NCI-H526 treated with DMSO at 0.1 percent for 48 hours (cell line): Measurements from ENCODE around the gene GGNBP2.
A peak's percentile ranks its signal among the peaks of the same experiment; 100 is the strongest.
"Not testable (repeated sequence)": the region's sequence is repeated elsewhere in the genome, so short reads cannot be mapped to it uniquely, and the experiment has no call there.

Source experiments
- DNase-seq: peaks from one replicate; lab custom pipeline; 2025; lab: John Stamatoyannopoulos, UW

Gene GGNBP2

GRCh38 chr17:36602924-36603384 lies 58.2 kb downstream of the GGNBP2 start:
- peak; percentile 73 for DNase-seq

GRCh38 chr17:36605028-36605427 lies 60.3 kb downstream of the GGNBP2 start:
- not testable (repeated sequence) for DNase-seq

- no peak for DNase-seq
Observed at GRCh38 chr17:36608280-36608679, 63.6 kb downstream of the GGNBP2 start.

- peak; percentile 79 for DNase-seq
Observed at GRCh38 chr17:36608794-36609497, 64.2 kb downstream of the GGNBP2 start.

- DNase-seq = no peak
Observed at GRCh38 chr17:36609498-36609862, 64.8 kb downstream of the GGNBP2 start.

GRCh38 chr17:36610474-36610873 lies 65.8 kb downstream of the GGNBP2 start:
- DNase-seq = no peak

- no peak for DNase-seq
Observed at GRCh38 chr17:36611345-36612072, 66.8 kb downstream of the GGNBP2 start.

- DNase-seq = no peak
Observed at GRCh38 chr17:36612323-36612722, 67.6 kb downstream of the GGNBP2 start.

- DNase-seq = no peak
Observed at GRCh38 chr17:36613155-36613554, 68.4 kb downstream of the GGNBP2 start.

GRCh38 chr17:36614081-36614480 lies 69.4 kb downstream of the GGNBP2 start:
- no peak for DNase-seq

- no peak for DNase-seq
Observed at GRCh38 chr17:36614933-36615332, 70.2 kb downstream of the GGNBP2 start.

- DNase-seq = no peak
Observed at GRCh38 chr17:36616061-36617029, 71.6 kb downstream of the GGNBP2 start.

- DNase-seq = no peak
Observed at GRCh38 chr17:36617773-36618172, 73.1 kb downstream of the GGNBP2 start.

GRCh38 chr17:36623281-36623680 lies 78.6 kb downstream of the GGNBP2 start:
- no peak for DNase-seq

GRCh38 chr17:36625188-36625587 lies 80.5 kb downstream of the GGNBP2 start:
- DNase-seq = no peak

GRCh38 chr17:36627101-36627500 lies 82.4 kb downstream of the GGNBP2 start:
- DNase-seq = no peak

GRCh38 chr17:36628576-36628975 lies 83.9 kb downstream of the GGNBP2 start:
- DNase-seq = no peak

GRCh38 chr17:36629252-36629847 lies 84.6 kb downstream of the GGNBP2 start:
- DNase-seq = peak; percentile 50

GRCh38 chr17:36629970-36630502 lies 85.3 kb downstream of the GGNBP2 start:
- DNase-seq = no peak

- no peak for DNase-seq
Observed at GRCh38 chr17:36631022-36631421, 86.3 kb downstream of the GGNBP2 start.

- no peak for DNase-seq
Observed at GRCh38 chr17:36632916-36633771, 88.4 kb downstream of the GGNBP2 start.
